ENCODE data around the gene PLA2G2F. TPM values are rescaled to one million over a fixed set of nuclear protein-coding genes. Genes with fewer than 3 reads are reported as not detected.

PLA2G2F gene
- total RNA-seq, 1 donor from 2014 or later: not detected

DNA sequence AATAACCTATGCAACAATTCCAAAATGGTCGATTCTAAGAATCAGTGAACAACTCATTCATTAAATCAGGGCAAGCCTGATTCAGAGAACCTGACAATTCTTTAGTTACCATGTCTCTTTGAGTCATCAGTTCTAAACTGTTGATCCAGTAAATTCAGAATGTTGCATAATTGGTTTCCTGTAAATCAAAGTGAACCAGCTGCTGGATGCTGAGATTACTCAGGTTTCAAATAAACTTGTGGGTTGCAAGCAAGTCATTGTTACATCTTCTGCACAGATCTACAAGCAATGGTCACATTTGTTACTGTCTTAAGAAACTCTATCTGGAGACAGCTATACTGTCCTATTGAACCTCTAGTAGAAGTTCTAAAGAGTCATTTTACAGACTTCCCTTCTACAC lies 36.2 kb upstream of the PLA2G2F start:
- no peak for DNase-seq (ENCODE audit: low read depth, low spot score)

DNA sequence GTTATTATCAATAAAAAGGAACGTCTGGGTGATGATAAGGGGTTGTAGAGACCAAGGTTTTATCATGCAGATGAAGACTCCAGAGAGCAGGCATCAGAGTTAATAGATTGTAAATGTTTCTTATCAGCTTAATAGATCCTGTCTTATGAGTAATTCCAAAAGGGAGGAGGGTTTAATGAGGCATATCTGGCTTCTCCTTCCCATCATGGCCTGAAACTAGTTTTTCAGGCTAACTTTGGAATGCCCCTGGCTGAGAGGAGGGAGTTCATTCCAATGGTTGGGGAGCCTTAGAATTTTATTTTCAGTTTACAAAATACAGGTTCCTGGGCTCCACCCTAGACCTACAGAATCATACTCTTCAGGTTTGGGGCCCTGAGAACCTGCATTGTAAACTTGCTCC lies 33.3 kb upstream of the PLA2G2F start:
- Mint-ChIP-seq H3K4me1 (peaks cover 24% of the 10 kb centered on the region), H3K27ac (ENCODE audit: unreplicated experiment) (no peak overlapping the region), H3K9me3 (no peaks in the 10 kb centered on the region), H3K36me3 (ENCODE audit: low read depth) (no peaks in the 10 kb centered on the region), H3K27me3 (ENCODE audit: low read depth) (peaks cover 2% of the 10 kb centered on the region), H3K4me3 (no peak overlapping the region)
- TF ChIP-seq, protein P1, sequence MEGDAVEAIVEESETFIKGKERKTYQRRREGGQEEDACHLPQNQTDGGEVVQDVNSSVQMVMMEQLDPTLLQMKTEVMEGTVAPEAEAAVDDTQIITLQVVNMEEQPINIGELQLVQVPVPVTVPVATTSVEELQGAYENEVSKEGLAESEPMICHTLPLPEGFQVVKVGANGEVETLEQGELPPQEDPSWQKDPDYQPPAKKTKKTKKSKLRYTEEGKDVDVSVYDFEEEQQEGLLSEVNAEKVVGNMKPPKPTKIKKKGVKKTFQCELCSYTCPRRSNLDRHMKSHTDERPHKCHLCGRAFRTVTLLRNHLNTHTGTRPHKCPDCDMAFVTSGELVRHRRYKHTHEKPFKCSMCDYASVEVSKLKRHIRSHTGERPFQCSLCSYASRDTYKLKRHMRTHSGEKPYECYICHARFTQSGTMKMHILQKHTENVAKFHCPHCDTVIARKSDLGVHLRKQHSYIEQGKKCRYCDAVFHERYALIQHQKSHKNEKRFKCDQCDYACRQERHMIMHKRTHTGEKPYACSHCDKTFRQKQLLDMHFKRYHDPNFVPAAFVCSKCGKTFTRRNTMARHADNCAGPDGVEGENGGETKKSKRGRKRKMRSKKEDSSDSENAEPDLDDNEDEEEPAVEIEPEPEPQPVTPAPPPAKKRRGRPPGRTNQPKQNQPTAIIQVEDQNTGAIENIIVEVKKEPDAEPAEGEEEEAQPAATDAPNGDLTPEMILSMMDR (conservative IDR thresholded peaks at IDR 0.05): no peak
- DNase-seq (ENCODE audit: low read depth, low spot score): no peak

More for the DNA sequence above, 36.2 kb upstream of the PLA2G2F start:
- H3K4me1 Mint-ChIP-seq: peaks cover 11% of the 10 kb centered on the region
- peaks cover 2% of the 10 kb centered on the region for H3K27me3 Mint-ChIP-seq (ENCODE audit: low read depth)
- TF ChIP-seq, protein P1 (conservative IDR thresholded peaks at IDR 0.05): no peak
- no peak overlapping the region for H3K4me3 Mint-ChIP-seq
- no peak overlapping the region for H3K27ac Mint-ChIP-seq (ENCODE audit: unreplicated experiment)
- no peaks in the 10 kb centered on the region for H3K9me3 Mint-ChIP-seq
- H3K36me3 Mint-ChIP-seq (ENCODE audit: low read depth): no peaks in the 10 kb centered on the region

DNA sequence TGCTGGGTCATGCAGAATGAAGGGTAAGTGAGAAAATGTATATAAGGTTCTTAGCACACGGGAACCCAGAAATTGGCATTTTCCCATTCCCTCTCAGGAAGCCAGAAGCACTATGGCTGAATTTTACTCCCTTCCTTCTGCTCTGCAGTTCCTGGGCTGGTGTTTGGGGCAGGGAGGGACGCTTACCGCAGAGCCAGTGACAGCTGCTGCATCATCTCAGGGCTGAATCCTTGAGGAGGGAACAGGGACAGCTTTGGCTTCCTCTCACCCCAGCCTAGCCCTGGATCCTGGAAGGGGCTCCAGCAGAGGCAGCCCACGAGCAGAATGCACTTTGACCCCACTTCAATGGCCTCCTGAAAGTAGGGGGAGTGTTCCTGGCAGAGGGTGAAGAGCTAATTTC lies 31.8 kb upstream of the PLA2G2F start:
- Mint-ChIP-seq H3K36me3 (ENCODE audit: low read depth) (no peaks in the 10 kb centered on the region), H3K27me3 (ENCODE audit: low read depth) (no peaks in the 10 kb centered on the region), H3K9me3 (no peaks in the 10 kb centered on the region), H3K4me3 (no peak overlapping the region), H3K27ac (ENCODE audit: unreplicated experiment) (no peak overlapping the region), H3K4me1 (peaks cover 20% of the 10 kb centered on the region)
- no peak for DNase-seq (ENCODE audit: low read depth, low spot score)
- TF ChIP-seq, protein P1 (conservative IDR thresholded peaks at IDR 0.05): no peak

DNA sequence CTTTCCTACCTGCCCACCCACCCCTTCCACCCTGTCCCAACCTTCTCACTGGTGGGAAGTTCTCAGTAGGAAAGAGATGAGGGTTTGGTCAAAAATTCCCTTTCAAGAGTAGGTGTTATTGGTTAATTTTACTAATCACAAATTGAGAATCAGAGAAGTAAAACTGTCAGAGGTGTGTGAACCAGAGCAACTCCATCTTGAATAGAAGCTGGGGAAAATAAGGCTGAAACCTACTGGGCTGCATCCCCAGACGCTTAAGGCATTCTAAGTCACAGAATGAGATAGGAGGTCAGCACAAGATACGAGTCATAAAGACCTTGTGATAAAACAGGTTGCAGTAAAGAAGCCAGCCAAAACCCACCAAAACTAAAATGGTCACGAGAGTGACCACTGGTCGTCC lies 31.3 kb upstream of the PLA2G2F start:
- no peak overlapping the region for H3K4me3 Mint-ChIP-seq
- no peaks in the 10 kb centered on the region for H3K27me3 Mint-ChIP-seq (ENCODE audit: low read depth)
- H3K9me3 Mint-ChIP-seq: no peaks in the 10 kb centered on the region
- no peak for DNase-seq (ENCODE audit: low read depth, low spot score)
- TF ChIP-seq, protein P1 (conservative IDR thresholded peaks at IDR 0.05): no peak
- peaks cover 20% of the 10 kb centered on the region for H3K4me1 Mint-ChIP-seq
- H3K36me3 Mint-ChIP-seq (ENCODE audit: low read depth): no peaks in the 10 kb centered on the region
- H3K27ac Mint-ChIP-seq (ENCODE audit: unreplicated experiment): no peak overlapping the region

DNA sequence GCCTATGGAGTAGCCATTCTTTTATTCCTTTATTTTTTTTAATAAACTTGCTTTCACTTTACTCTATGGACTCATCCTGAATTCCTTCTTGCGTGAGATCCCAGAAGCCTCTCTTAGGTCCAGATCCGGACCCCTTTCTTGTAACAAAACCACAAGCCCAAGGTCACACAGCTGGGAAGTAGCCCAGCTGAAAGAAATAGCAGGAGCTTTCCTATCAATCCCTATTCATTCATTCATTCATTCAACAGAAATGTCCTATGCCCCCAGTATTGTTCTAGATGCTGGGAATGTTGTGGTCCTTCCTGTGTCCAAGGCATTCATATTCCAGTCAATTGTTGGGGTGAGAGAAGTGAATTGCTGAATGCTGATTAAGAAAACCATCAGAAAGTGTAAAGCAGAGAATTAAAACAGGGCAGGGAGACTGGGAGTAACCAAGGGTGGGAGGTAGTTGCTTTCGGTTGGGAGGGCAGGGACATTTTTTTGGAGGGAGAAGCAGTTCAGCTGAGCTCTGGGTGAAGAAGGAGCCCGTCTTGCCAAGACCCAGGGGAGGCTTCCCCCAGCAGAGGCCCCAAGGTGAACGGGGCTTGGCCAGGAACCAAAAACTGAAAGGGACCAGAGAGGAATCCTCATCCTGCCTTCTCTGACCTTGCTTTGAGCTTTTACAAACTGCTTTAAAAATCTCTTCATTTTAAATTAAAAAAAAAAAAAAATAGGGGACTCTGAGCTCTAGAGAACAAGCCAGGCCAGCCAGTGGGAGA lies 30.6 kb upstream of the PLA2G2F start:
- TF ChIP-seq, protein P1 (conservative IDR thresholded peaks at IDR 0.05): no peak
- DNase-seq (ENCODE audit: low read depth, low spot score): no peak
- no peaks in the 10 kb centered on the region for H3K36me3 Mint-ChIP-seq (ENCODE audit: low read depth)
- no peak overlapping the region for H3K4me3 Mint-ChIP-seq
- H3K27me3 Mint-ChIP-seq (ENCODE audit: low read depth): no peaks in the 10 kb centered on the region
- H3K27ac Mint-ChIP-seq (ENCODE audit: unreplicated experiment): peak overlapping the region; percentile 61
- H3K9me3 Mint-ChIP-seq: no peaks in the 10 kb centered on the region
- peaks cover 20% of the 10 kb centered on the region for H3K4me1 Mint-ChIP-seq

All from neural crest cell (in vitro differentiated cells).